Activated T-helper 9 cell treated with anti-CD3 and anti-CD28 coated beads, Interleukin-2, amount 50 U/mL, for 16 hours (primary cell): ENCODE results near the gene TBCE.

Source experiments
- DNase-seq: peaks from one replicate; pipeline ENCODE4 v3.0.0-alpha.2; 2020; ENCODE audit warnings: low read depth

TBCE gene

GRCh38 chr1:235410467-235410866, 43.2 kb downstream of the TBCE start:
- no peak for DNase-seq

- no peak for DNase-seq
Measured at GRCh38 chr1:235411489-235412486, 44.6 kb downstream of the TBCE start.

- DNase-seq, result peak; percentile 42
Measured at GRCh38 chr1:235415008-235415904, 48.0 kb downstream of the TBCE start.

GRCh38 chr1:235416662-235417049, 49.4 kb downstream of the TBCE start:
- no peak for DNase-seq

- peak; percentile 24 for DNase-seq
Measured at GRCh38 chr1:235417086-235417697, 50.0 kb downstream of the TBCE start.

- DNase-seq, result no peak
Measured at GRCh38 chr1:235421751-235422150, 54.5 kb downstream of the TBCE start.

GRCh38 chr1:235423214-235423652, 56.0 kb downstream of the TBCE start:
- no peak for DNase-seq

GRCh38 chr1:235424092-235424491, 56.9 kb downstream of the TBCE start:
- no peak for DNase-seq

GRCh38 chr1:235425357-235425756, 58.1 kb downstream of the TBCE start:
- no peak for DNase-seq

GRCh38 chr1:235426143-235426542, 58.9 kb downstream of the TBCE start:
- no peak for DNase-seq

- DNase-seq, result no peak
Measured at GRCh38 chr1:235426680-235427079, 59.5 kb downstream of the TBCE start.

- DNase-seq, result no peak
Measured at GRCh38 chr1:235427447-235427846, 60.2 kb downstream of the TBCE start.

- DNase-seq, result no peak
Measured at GRCh38 chr1:235429143-235429542, 61.9 kb downstream of the TBCE start.

GRCh38 chr1:235430991-235431390, 63.8 kb downstream of the TBCE start:
- DNase-seq, result no peak

- DNase-seq, result no peak
Measured at GRCh38 chr1:235434001-235434400, 66.8 kb downstream of the TBCE start.

- no peak for DNase-seq
Measured at GRCh38 chr1:235441159-235441685, 74.0 kb downstream of the TBCE start.

- DNase-seq, result no peak
Measured at GRCh38 chr1:235442788-235443429, 75.7 kb downstream of the TBCE start.

- no peak for DNase-seq
Measured at GRCh38 chr1:235448616-235449015, 81.4 kb downstream of the TBCE start.

GRCh38 chr1:235450433-235450832, 83.2 kb downstream of the TBCE start:
- no peak for DNase-seq

- DNase-seq, result no peak
Measured at GRCh38 chr1:235450886-235451483, 83.8 kb downstream of the TBCE start.

- DNase-seq, result no peak
Measured at GRCh38 chr1:235454021-235454420, 86.8 kb downstream of the TBCE start.
